ENCODE measurements around the gene GALNT16.
"Not testable (repeated sequence)": the region's sequence is repeated elsewhere in the genome, so short reads cannot be mapped to it uniquely, and the experiment has no call there.

GALNT16 gene

GRCh38 chr14:69370061-69370460 is 110.1 kb downstream of the GALNT16 start:
- DNase-seq: no peak

- DNase-seq: no peak
Observed at GRCh38 chr14:69372146-69372545, 112.2 kb downstream of the GALNT16 start.

- no peak for DNase-seq
Observed at GRCh38 chr14:69373104-69373503, 113.1 kb downstream of the GALNT16 start.

- no peak for DNase-seq
Observed at GRCh38 chr14:69374235-69374634, 114.3 kb downstream of the GALNT16 start.

- no peak for DNase-seq
Observed at GRCh38 chr14:69375182-69375581, 115.2 kb downstream of the GALNT16 start.

- DNase-seq: no peak
Observed at GRCh38 chr14:69375722-69376121, 115.8 kb downstream of the GALNT16 start.

- DNase-seq: no peak
Observed at GRCh38 chr14:69376439-69376838, 116.5 kb downstream of the GALNT16 start.

GRCh38 chr14:69378274-69378673 is 118.3 kb downstream of the GALNT16 start:
- DNase-seq: no peak

GRCh38 chr14:69387311-69387710 is 127.4 kb downstream of the GALNT16 start:
- DNase-seq: no peak

- DNase-seq: not testable (repeated sequence)
Observed at GRCh38 chr14:69391400-69391799, 131.4 kb downstream of the GALNT16 start.

GRCh38 chr14:69392481-69392880 is 132.5 kb downstream of the GALNT16 start:
- DNase-seq: no peak

- no peak for DNase-seq
Observed at GRCh38 chr14:69395929-69396328, 136.0 kb downstream of the GALNT16 start.

- peak; percentile 96 for DNase-seq
Observed at GRCh38 chr14:69398053-69398817, 138.3 kb downstream of the GALNT16 start, which contains the start of the genes ERH and SLC39A9. TSS of gene ERH (minus strand) at chr14:69398299. CDS start at chr14:69398233, 66 bp downstream. TSS of gene SLC39A9 (plus strand) at chr14:69398692. CDS start at chr14:69399370, 678 bp downstream.

- no peak for DNase-seq
Observed at GRCh38 chr14:69398818-69399210, 138.9 kb downstream of the GALNT16 start.

GRCh38 chr14:69399750-69400149 is 139.8 kb downstream of the GALNT16 start:
- DNase-seq: no peak

GRCh38 chr14:69400154-69400553 is 140.2 kb downstream of the GALNT16 start:
- no peak for DNase-seq

- DNase-seq: no peak
Observed at GRCh38 chr14:69401841-69402240, 141.9 kb downstream of the GALNT16 start.

GRCh38 chr14:69404478-69404877 is 144.5 kb downstream of the GALNT16 start:
- DNase-seq: no peak

- DNase-seq: no peak
Observed at GRCh38 chr14:69404883-69405282, 144.9 kb downstream of the GALNT16 start.

GRCh38 chr14:69405762-69406161 is 145.8 kb downstream of the GALNT16 start:
- DNase-seq: no peak

All from CD4-positive, alpha-beta T cell treated with Interferon alpha-2 for 1 hour (primary cell).